K562 (cell line): ENCODE data around the gene SSBP2. TPM values are rescaled to one million over a fixed set of nuclear protein-coding genes. Genes with fewer than 3 reads are reported as not detected.

Experiments used
- CAMTA2 ChIP-seq: fragments of 250-450 bp; sonication (Bioruptor Pico); conservative IDR thresholded peaks from 2 replicates; pipeline ENCODE4 v1.5.1; 2022
- DMBX1 ChIP-seq: fragments of 250-450 bp; sonication (Bioruptor Pico); IDR thresholded peaks from 2 replicates; pipeline ENCODE4 v1.8.0; 2022; ENCODE audit warnings: inconsistent platforms, mild to moderate bottlenecking, moderate library complexity, borderline replicate concordance
- GABPB2 ChIP-seq: fragments of 250-450 bp; sonication (Bioruptor Pico); conservative IDR thresholded peaks from 2 replicates; pipeline ENCODE4 v1.5.1; 2021; ENCODE audit warnings: mild to moderate bottlenecking
- GATAD2A ChIP-seq: fragments of 450-650 bp; IDR thresholded peaks from 2 replicates; pipeline ENCODE4 v1.6.1; 2017
- JUNB ChIP-seq: fragments of 450-650 bp; formaldehyde crosslinking; conservative IDR thresholded peaks from 2 replicates; pipeline ENCODE4 v1.4.0; 2020; ENCODE audit warnings: mild to moderate bottlenecking
- NCOR1 ChIP-seq: fragments of 450-650 bp; IDR thresholded peaks from 2 replicates; pipeline ENCODE4 v1.6.1; 2016; ENCODE audit warnings: mild to moderate bottlenecking, moderate library complexity
- RBFOX2 ChIP-seq: fragments of 200-400 bp; formaldehyde crosslinking; IDR thresholded peaks from 2 replicates; pipeline ENCODE4 v1.6.1; 2017; ENCODE audit warnings: low read depth, mild to moderate bottlenecking, low read length, moderate library complexity
- RBM39 ChIP-seq: fragments of 200-400 bp; formaldehyde crosslinking; optimal IDR thresholded peaks from 2 replicates; pipeline ENCODE3; 2018; ENCODE audit warnings: low read depth, low read length
- SPI1 ChIP-seq: IDR thresholded peaks from 2 replicates; pipeline ENCODE4 v1.6.1; 2011; ENCODE audit warnings: low read depth, low read length, control low read depth, borderline replicate concordance
- TBP ChIP-seq: optimal IDR thresholded peaks from 2 replicates; pipeline ENCODE3; 2011; ENCODE audit warnings: low read depth, low read length, improper control_type of control experiment
- TEAD2 ChIP-seq: fragments of 450-650 bp; IDR thresholded peaks from 2 replicates; pipeline ENCODE4 v1.6.1; 2016; ENCODE audit warnings: missing genetic modification characterization, control low read depth, missing compliant biosample characterization
- TSC22D4 ChIP-seq: fragments of 450-650 bp; IDR thresholded peaks from 2 replicates; pipeline ENCODE4 v1.6.1; 2016; ENCODE audit warnings: missing genetic modification characterization, missing biosample characterization, control low read depth
- ZBTB17 ChIP-seq: fragments of 450-650 bp; formaldehyde crosslinking; IDR thresholded peaks from 2 replicates; pipeline ENCODE4 v1.4.0; 2020; ENCODE audit warnings: mild to moderate bottlenecking
- ZC3H4 ChIP-seq: sonication (generic); formaldehyde crosslinking; IDR thresholded peaks from 2 replicates; pipeline ENCODE4 v1.9.0; 2021; ENCODE audit warnings: missing genetic modification reagents, borderline replicate concordance
- ZNF324 ChIP-seq: fragments of 250-450 bp; sonication (Bioruptor Pico); IDR thresholded peaks from 2 replicates; pipeline ENCODE4 v1.4.0; 2020; ENCODE audit warnings: mild to moderate bottlenecking
- ZNF384 ChIP-seq: IDR thresholded peaks from 2 replicates; pipeline ENCODE4 v1.6.1; 2012; ENCODE audit warnings: low read depth, low read length, improper control_type of control experiment
- polyA plus RNA-seq, 8 experiments: library from polyadenylated mRNA; depleted of rRNA in 4 of 8; stranded (reverse) in 5 of 8; unstranded in 3 of 8; fragments of >200 nt; fragmentation: Nextera tagmentation in 2 of 8; fragmentation: Illumina TruSeq in 1 of 8; extraction: Ambion mirVana in 2 of 8; extraction: Trizol in 1 of 8; gene quantifications; 2 replicates each; pipeline versions ENCODE4 v1.2.1 to v1.2.3, GENCODE V29; 2011 to 2014; ENCODE audit warnings: inconsistent platforms in 1 of 8, missing spikeins in 1 of 8
- total RNA-seq, 7 experiments: library from RNA; depleted of rRNA in 6 of 7; stranded (reverse); fragments of >200 nt in 6 of 7; fragmentation: Illumina TruSeq in 2 of 7; extraction: Trizol in 2 of 7; gene quantifications; 2 replicates each; pipeline versions ENCODE4 v1.2.1 to v1.2.3, GENCODE V29; 2011 to 2021; ENCODE audit warnings: low replicate concordance in 1 of 7
- TF ChIP-seq, protein P1 (sequence below): fragments of 250-450 bp; sonication (Bioruptor Pico); IDR thresholded peaks from 2 replicates; pipeline ENCODE4 v1.5.0; 2020; ENCODE audit warnings: mild to moderate bottlenecking
- TF ChIP-seq, protein P2 (sequence below): sonication (generic); formaldehyde crosslinking; IDR thresholded peaks from 2 replicates; pipeline ENCODE4 v1.8.0; 2022; ENCODE audit warnings: missing genetic modification reagents, mild to moderate bottlenecking, borderline replicate concordance
- TF ChIP-seq, protein P3 (sequence below): fragments of 250-450 bp; sonication (Bioruptor Pico); IDR thresholded peaks from 2 replicates; pipeline ENCODE4 v1.5.0; 2021; ENCODE audit warnings: mild to moderate bottlenecking, borderline replicate concordance
- TF ChIP-seq, protein P4 (sequence below): fragments of 250-450 bp; sonication (Bioruptor Pico); IDR thresholded peaks from 2 replicates; pipeline ENCODE4 v1.4.0; 2020

SSBP2 gene
- total and polyA plus RNA-seq, 9 of the 15 experiments (the other 6 are each of a cell fraction or from before 2014, with no cell fraction given): 22.3 to 133 (median 42.1) TPM

- TF ChIP-seq, protein P1, sequence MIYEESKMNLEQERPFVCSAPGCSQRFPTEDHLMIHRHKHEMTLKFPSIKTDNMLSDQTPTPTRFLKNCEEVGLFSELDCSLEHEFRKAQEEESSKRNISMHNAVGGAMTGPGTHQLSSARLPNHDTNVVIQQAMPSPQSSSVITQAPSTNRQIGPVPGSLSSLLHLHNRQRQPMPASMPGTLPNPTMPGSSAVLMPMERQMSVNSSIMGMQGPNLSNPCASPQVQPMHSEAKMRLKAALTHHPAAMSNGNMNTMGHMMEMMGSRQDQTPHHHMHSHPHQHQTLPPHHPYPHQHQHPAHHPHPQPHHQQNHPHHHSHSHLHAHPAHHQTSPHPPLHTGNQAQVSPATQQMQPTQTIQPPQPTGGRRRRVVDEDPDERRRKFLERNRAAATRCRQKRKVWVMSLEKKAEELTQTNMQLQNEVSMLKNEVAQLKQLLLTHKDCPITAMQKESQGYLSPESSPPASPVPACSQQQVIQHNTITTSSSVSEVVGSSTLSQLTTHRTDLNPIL: no peak
- peak; percentile 76; the same call in 1 of the 2 replicates for TF ChIP-seq ZBTB17 (CRISPR knock-in tag)
- no peak for TF ChIP-seq ZC3H4 (CRISPR knock-in tag)
- no peak for TF ChIP-seq SPI1
- TF ChIP-seq JUNB (CRISPR knock-in tag): no peak
- peak; percentile 91 for TF ChIP-seq RBFOX2
- TF ChIP-seq NCOR1: peak; percentile 84
- TF ChIP-seq, protein P2, sequence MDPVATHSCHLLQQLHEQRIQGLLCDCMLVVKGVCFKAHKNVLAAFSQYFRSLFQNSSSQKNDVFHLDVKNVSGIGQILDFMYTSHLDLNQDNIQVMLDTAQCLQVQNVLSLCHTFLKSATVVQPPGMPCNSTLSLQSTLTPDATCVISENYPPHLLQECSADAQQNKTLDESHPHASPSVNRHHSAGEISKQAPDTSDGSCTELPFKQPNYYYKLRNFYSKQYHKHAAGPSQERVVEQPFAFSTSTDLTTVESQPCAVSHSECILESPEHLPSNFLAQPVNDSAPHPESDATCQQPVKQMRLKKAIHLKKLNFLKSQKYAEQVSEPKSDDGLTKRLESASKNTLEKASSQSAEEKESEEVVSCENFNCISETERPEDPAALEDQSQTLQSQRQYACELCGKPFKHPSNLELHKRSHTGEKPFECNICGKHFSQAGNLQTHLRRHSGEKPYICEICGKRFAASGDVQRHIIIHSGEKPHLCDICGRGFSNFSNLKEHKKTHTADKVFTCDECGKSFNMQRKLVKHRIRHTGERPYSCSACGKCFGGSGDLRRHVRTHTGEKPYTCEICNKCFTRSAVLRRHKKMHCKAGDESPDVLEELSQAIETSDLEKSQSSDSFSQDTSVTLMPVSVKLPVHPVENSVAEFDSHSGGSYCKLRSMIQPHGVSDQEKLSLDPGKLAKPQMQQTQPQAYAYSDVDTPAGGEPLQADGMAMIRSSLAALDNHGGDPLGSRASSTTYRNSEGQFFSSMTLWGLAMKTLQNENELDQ (CRISPR knock-in tag): no peak
- TF ChIP-seq ZNF324 (CRISPR knock-in tag): no peak
- TF ChIP-seq RBM39: no peak
- no peak for TF ChIP-seq GABPB2 (CRISPR knock-in tag)
- TF ChIP-seq ZNF384: peak; percentile 5; the same call in 1 of the 2 replicates
- TF ChIP-seq, protein P3, sequence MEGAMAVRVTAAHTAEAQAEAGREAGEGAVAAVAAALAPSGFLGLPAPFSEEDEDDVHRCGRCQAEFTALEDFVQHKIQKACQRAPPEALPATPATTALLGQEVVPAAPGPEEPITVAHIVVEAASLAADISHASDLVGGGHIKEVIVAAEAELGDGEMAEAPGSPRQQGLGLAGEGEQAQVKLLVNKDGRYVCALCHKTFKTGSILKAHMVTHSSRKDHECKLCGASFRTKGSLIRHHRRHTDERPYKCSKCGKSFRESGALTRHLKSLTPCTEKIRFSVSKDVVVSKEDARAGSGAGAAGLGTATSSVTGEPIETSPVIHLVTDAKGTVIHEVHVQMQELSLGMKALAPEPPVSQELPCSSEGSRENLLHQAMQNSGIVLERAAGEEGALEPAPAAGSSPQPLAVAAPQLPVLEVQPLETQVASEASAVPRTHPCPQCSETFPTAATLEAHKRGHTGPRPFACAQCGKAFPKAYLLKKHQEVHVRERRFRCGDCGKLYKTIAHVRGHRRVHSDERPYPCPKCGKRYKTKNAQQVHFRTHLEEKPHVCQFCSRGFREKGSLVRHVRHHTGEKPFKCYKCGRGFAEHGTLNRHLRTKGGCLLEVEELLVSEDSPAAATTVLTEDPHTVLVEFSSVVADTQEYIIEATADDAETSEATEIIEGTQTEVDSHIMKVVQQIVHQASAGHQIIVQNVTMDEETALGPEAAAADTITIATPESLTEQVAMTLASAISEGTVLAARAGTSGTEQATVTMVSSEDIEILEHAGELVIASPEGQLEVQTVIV (CRISPR knock-in tag): no peak
- no peak for TF ChIP-seq DMBX1 (CRISPR knock-in tag)
- no peak for TF ChIP-seq CAMTA2 (CRISPR knock-in tag)
- TF ChIP-seq TSC22D4: no peak
- TF ChIP-seq GATAD2A: no peak
- TF ChIP-seq TEAD2: no peak
- TF ChIP-seq, protein P4, sequence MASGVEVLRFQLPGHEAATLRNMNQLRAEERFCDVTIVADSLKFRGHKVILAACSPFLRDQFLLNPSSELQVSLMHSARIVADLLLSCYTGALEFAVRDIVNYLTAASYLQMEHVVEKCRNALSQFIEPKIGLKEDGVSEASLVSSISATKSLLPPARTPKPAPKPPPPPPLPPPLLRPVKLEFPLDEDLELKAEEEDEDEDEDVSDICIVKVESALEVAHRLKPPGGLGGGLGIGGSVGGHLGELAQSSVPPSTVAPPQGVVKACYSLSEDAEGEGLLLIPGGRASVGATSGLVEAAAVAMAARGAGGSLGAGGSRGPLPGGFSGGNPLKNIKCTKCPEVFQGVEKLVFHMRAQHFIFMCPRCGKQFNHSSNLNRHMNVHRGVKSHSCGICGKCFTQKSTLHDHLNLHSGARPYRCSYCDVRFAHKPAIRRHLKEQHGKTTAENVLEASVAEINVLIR (CRISPR knock-in tag): no peak
- TF ChIP-seq TBP: peak; percentile 70
Observed at GRCh38 chr5:81751009-81751835, at the start of gene SSBP2 (continued).
